HepG2 (cell line): ENCODE results near the gene GON4L. TPM values are rescaled to one million over a fixed set of nuclear protein-coding genes. Genes with fewer than 3 reads are reported as not detected.

Source experiments
- ATAC-seq: fragments of 200-7000 bp; cut with Tn5 transposase; 3 replicates; pipeline ENCODE4 v1.9.1; 2020; ENCODE audit warnings: mild to moderate bottlenecking, moderate library complexity
- BruUV-seq: library from RNA; stranded (reverse); fragments of 400-500 nt; replicated peaks from 2 replicates; lab custom pipeline; 2021; lab: Mats Ljungman, UMichigan
- CTCF ChIA-PET: fragments of 300-600 bp; formaldehyde crosslinking; extraction: SDS; loops from one replicate; lab custom pipeline; 2021; ENCODE audit warnings: low total read pairs, inconsistent platforms, low intra/inter-chr PET ratio; lab: Yijun Ruan, JAX
- POLR2A ChIA-PET: fragments of 350-600 bp; sonication (Branson Sonifier 250); formaldehyde crosslinking; loops from one replicate; lab custom pipeline; 2020; ENCODE audit warnings: antibody characterized with exemption, inconsistent platforms; lab: Yijun Ruan, JAX
- DNase-seq: peaks from one replicate; pipeline ENCODE4 v3.0.0-alpha.2; 2015; ENCODE audit warnings: low spot score
- FAIRE-seq: peaks from 3 replicates; lab custom pipeline; 2011; peaks lifted over from hg19 to GRCh38; lab: Jason Lieb, UNC
- H2AFZ ChIP-seq: one replicate; pipeline ENCODE4 v1.6.1; 2011; ENCODE audit warnings: low read length, inconsistent platforms
- H3K27ac ChIP-seq: fragments of 300-600 bp; 3 replicates; pipeline ENCODE4 v1.8.0; 2011; ENCODE audit warnings: mixed run types, mild to moderate bottlenecking, mixed read lengths, low read length, inconsistent platforms; ENCODE audit not compliant: insufficient read depth; ENCODE audit errors: extremely low read length
- H3K27me3 ChIP-seq, 2 experiments: fragments of 200-600 bp in 1 of 2; 2 replicates in 1 of 2; 3 replicates in 1 of 2; pipeline versions ENCODE4 v1.6.0 to v1.8.0; 2011; ENCODE audit warnings: low read length in 2 of 2, mild to moderate bottlenecking in 2 of 2, moderate library complexity in 2 of 2, inconsistent platforms in 1 of 2; ENCODE audit not compliant: insufficient read depth in 2 of 2, control insufficient read depth in 1 of 2
- H3K36me3 ChIP-seq, 2 experiments: fragments of 200-600 bp in 1 of 2; replicated peaks in 1 of 2; 2 replicates in 1 of 2; 3 replicates in 1 of 2; pipeline versions ENCODE4 v1.5.1 to v1.8.0; 2011; ENCODE audit warnings: low read length in 2 of 2, inconsistent platforms in 1 of 2; ENCODE audit not compliant: insufficient read depth in 2 of 2, control insufficient read depth in 1 of 2
- H3K4me1 ChIP-seq: 2 replicates; pipeline ENCODE4 v1.5.1; 2012; ENCODE audit warnings: low read length, inconsistent platforms; ENCODE audit not compliant: insufficient read depth
- H3K4me2 ChIP-seq: 2 replicates; pipeline ENCODE4 v1.6.0; 2011; ENCODE audit warnings: low read depth, low read length, inconsistent platforms
- H3K4me3 ChIP-seq, 3 experiments: fragments of 200-600 bp in 1 of 3; sonication (generic), shearing (Covaris generic) in 1 of 3; replicated peaks in 1 of 3; 2 replicates each; pipeline ENCODE4 v1.5.1; 2011 to 2016; ENCODE audit warnings: low read length in 3 of 3, inconsistent platforms in 2 of 3, low read depth in 2 of 3, mild to moderate bottlenecking in 2 of 3, control low read depth in 1 of 3, mixed read lengths in 1 of 3; ENCODE audit not compliant: insufficient read depth in 1 of 3
- H3K79me2 ChIP-seq: one replicate; pipeline ENCODE4 v1.6.1; 2011; ENCODE audit warnings: low read length, inconsistent platforms; ENCODE audit not compliant: insufficient read depth
- H3K9ac ChIP-seq: 2 replicates; pipeline ENCODE4 v1.6.0; 2011; ENCODE audit warnings: mild to moderate bottlenecking, low read depth, low read length, inconsistent platforms; ENCODE audit not compliant: insufficient read depth
- H3K9me3 ChIP-seq: 2 replicates; pipeline ENCODE4 v1.5.1; 2012; ENCODE audit warnings: mild to moderate bottlenecking, low read length
- H4K20me1 ChIP-seq: 2 replicates; pipeline ENCODE4 v1.6.0; 2011; ENCODE audit warnings: inconsistent platforms, mild to moderate bottlenecking, low read length, moderate library complexity; ENCODE audit not compliant: insufficient read depth
- HNRNPK ChIP-seq: fragments of 200-400 bp; formaldehyde crosslinking; IDR thresholded peaks from 2 replicates; pipeline ENCODE4 v1.6.1; 2018; ENCODE audit warnings: low read length, low read depth, moderate library complexity, mild to moderate bottlenecking; ENCODE audit not compliant: poor library complexity, severe bottlenecking
- SRF ChIP-seq: IDR thresholded peaks from 2 replicates; pipeline ENCODE4 v1.6.1; 2011; ENCODE audit warnings: mild to moderate bottlenecking, low read depth, low read length, moderate library complexity
- ZFP90 ChIP-seq: sonication (generic); formaldehyde crosslinking; IDR thresholded peaks from 2 replicates; pipeline ENCODE4 v1.8.0; 2022; ENCODE audit warnings: missing genetic modification reagents, mild to moderate bottlenecking, inconsistent platforms, borderline replicate concordance
- ZNF572 ChIP-seq: sonication (generic); formaldehyde crosslinking; IDR thresholded peaks from 2 replicates; pipeline ENCODE4 v1.5.1; 2020; ENCODE audit warnings: mild to moderate bottlenecking, missing genetic modification reagents
- WGBS: methylation state at CpG from one replicate; pipeline ENCODE4 v1.1.6; 2017; ENCODE audit warnings: low lambda C conversion rate; 5-methylcytosine and 5-hydroxymethylcytosine counted together
- in situ Hi-C: cut with HindIII; loops from 2 replicates; pipeline ENCODE4 v1.10.0; 2017; ENCODE audit warnings: low pct_unique_long_range_greater_than_20kb; ENCODE audit not compliant: extremely low pct_ligation_motif_present
- intact Hi-C: fragments of 100-400 bp; cut with micrococcal nuclease; formaldehyde crosslinking; loops from one replicate; pipeline ENCODE4 v1.10.0; 2022; ENCODE audit not compliant: unreplicated experiment
- polyA plus RNA-seq, 8 experiments: library from polyadenylated mRNA; depleted of rRNA in 3 of 8; stranded (reverse) in 7 of 8; unstranded in 1 of 8; fragments of >200 nt; fragmentation: Illumina TruSeq in 4 of 8; extraction: Trizol in 4 of 8; gene quantifications; 2 replicates each; pipeline versions ENCODE4 v1.2.1 to v1.2.3, GENCODE V29; 2011 to 2016; ENCODE audit warnings: low read depth in 4 of 8, missing spikeins in 1 of 8, mixed read lengths in 1 of 8; ENCODE audit not compliant: insufficient read depth in 1 of 8
- total RNA-seq, 5 experiments: library from RNA; depleted of rRNA; stranded (reverse); fragments of >200 nt; fragmentation: Illumina TruSeq; extraction: Trizol; gene quantifications; 2 replicates each; pipeline ENCODE4 v1.2.3, GENCODE V29; 2016; ENCODE audit warnings: low read depth in 1 of 5

The GON4L gene
- total and polyA plus RNA-seq, 2 of the 13 experiments (the other 11 are each of a cell fraction or from before 2014, with no cell fraction given) = 14.6 to 19.6 TPM

DNA sequence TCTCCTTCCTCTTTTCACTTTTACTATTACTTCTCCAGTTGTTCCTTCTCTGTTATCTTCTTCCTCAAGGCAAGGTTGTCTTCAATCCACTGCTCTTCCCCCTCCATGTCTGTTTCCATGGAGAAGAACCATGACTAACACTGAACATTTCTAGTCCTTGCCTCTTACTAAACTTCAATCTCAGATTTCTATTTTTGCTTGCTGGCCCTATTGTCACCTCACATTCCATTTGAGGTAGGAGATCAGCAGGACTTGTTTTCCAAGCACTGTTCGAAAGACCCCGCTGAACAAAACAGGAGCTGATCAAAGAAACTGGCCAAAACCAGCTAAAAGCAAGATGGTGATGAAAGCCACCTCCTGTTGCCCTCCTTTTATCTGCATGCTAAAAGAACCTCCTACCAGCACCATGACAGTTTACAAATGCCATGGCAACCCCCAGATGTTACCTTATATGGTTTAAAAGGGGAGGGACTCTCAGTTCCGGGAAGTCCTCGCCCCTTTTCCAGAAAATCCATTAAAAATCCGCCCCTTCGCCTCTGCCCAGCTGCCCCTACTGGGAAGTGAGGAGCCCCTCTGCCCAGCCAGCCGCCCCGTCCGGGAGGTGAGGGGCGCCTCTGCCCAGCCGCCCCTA is 22.6 kb downstream of the GON4L start:
- TF ChIP-seq ZNF572 (CRISPR knock-in tag) = no peak
- peak; percentile 68; the same call in 1 of the 2 replicates for TF ChIP-seq SRF
- POLR2A ChIA-PET = no interaction called here
- ATAC-seq = no peak
- intact Hi-C loops (no loop called here), in situ Hi-C loops (no loop called here)
- Histone ChIP-seq H3K4me2 (no peak overlapping the region), H3K9ac (no peak overlapping the region), H3K27ac (peak overlapping the region; percentile 17), H3K79me2 (no peaks in the 10 kb centered on the region), H3K36me3 (peaks cover 0 to 6% of the 10 kb centered on the region in 2 experiments; a peak in 1 of 5 replicates), H2AFZ (no peak overlapping the region), H3K4me3 (no peak overlapping the region), H3K27me3 (no peaks in the 10 kb centered on the region), H4K20me1 (no peaks in the 10 kb centered on the region), H3K4me1 (peaks cover 24% of the 10 kb centered on the region), H3K9me3 (no peaks in the 10 kb centered on the region)
- WGBS = 97% methylated on average over 6 of the region's 11 CpGs
- DNase-seq = no peak
- CTCF ChIA-PET = no interaction called here
- BruUV-seq = no TSS peak
- no peak for FAIRE-seq

DNA sequence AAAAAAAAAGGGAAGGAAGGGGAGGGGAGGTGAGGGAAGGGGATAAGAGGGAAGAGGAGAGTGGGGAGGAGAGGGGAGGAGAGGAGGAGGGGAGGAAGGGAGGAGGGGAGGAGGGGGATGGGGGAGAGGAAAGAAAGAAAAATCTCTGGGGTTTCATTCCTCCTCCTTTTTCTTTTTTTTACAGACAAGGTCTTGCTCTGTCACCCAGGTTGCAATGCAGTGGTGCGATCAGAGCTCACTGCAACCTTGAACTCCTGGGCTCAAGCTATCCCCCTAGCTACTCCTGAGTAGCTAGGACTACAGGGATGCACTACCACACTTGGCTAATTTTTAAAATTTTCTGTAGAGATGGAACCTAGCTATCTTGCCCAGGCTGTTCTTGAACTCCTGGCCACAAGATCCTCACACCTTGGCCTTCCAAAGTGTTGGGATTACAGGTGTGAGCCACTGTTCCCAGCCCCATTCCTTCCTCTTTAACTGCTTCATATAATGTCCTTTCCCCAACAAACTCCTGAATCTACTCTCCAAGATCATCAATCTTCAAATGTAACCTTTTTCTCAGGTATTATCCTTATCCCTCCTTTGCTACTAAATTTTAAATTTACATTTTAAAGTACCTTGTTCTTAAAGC is 23.2 kb downstream of the GON4L start:
- FAIRE-seq (no peak), DNase-seq (no peak), ATAC-seq (peak; percentile 60)
- Histone ChIP-seq H3K79me2 (no peaks in the 10 kb centered on the region), H2AFZ (no peak overlapping the region), H3K27me3 (no peaks in the 10 kb centered on the region), H4K20me1 (no peaks in the 10 kb centered on the region), H3K4me1 (peaks cover 24% of the 10 kb centered on the region), H3K9ac (no peak overlapping the region), H3K4me2 (no peak overlapping the region), H3K27ac (peak overlapping the region; percentile 17), H3K36me3 (peaks cover 0 to 6% of the 10 kb centered on the region in 2 experiments; a peak in 1 of 5 replicates), H3K9me3 (no peaks in the 10 kb centered on the region), H3K4me3 (no peak overlapping the region)
- ChIA-PET POLR2A (interaction anchor here (0.8 kb wide), 1 partner anchor 24 kb away, joined by 3 read pairs; no protein-coding TSS in a partner anchor), CTCF (no interaction called here)
- no TSS peak for BruUV-seq
- in situ Hi-C loops (no loop called here), intact Hi-C loops (no loop called here)
- 27% methylated on average over 1 of the region's 1 CpG for WGBS
- TF ChIP-seq ZFP90 (CRISPR knock-in tag) (no peak), HNRNPK (peak; percentile 69)
